Cardiac muscle cell (in vitro differentiated cells and primary cell): ENCODE measurements around the gene EML6. TPM values are rescaled to one million over a fixed set of nuclear protein-coding genes. Genes with fewer than 3 reads are reported as not detected.

Experiments
- DNase-seq, 2 donors: peaks; one replicate each; pipeline versions ENCODE4 v3.0.0 to v3.0.0-alpha.2; 2010 to 2017; ENCODE audit warnings: low read depth in 1 of 2, low spot score in 1 of 2
- H3K27ac ChIP-seq: fragments of 200-600 bp; sonication (generic); 2 replicates; pipeline ENCODE4 v1.5.1; 2016
- H3K27me3 ChIP-seq: fragments of 200-600 bp; sonication (generic); 2 replicates; pipeline ENCODE4 v1.6.0; 2016; ENCODE audit warnings: control low read depth
- H3K36me3 ChIP-seq: fragments of 200-600 bp; sonication (generic); 2 replicates; pipeline ENCODE4 v1.5.1; 2016; ENCODE audit warnings: control low read depth
- H3K4me1 ChIP-seq: fragments of 200-600 bp; sonication (generic); 2 replicates; pipeline ENCODE4 v1.8.1; 2017; ENCODE audit warnings: low read depth, mild to moderate bottlenecking, mixed run types
- H3K4me3 ChIP-seq: fragments of 200-600 bp; sonication (generic); 2 replicates; pipeline ENCODE4 v1.5.1; 2016; ENCODE audit warnings: mild to moderate bottlenecking
- H3K9me3 ChIP-seq: fragments of 200-600 bp; sonication (generic); 2 replicates; pipeline ENCODE4 v1.5.1; 2017; ENCODE audit warnings: low read depth, mild to moderate bottlenecking, control low read depth
- CTCF ChIP-seq: IDR thresholded peaks from 2 replicates; pipeline ENCODE4 v1.5.1; 2012; ENCODE audit warnings: low read depth, mild to moderate bottlenecking, low read length
- polyA plus RNA-seq: library from polyadenylated mRNA; unstranded; fragments of >200 nt; fragmentation: Nextera tagmentation; extraction: Ambion mirVana; gene quantifications from 2 replicates; pipeline ENCODE4 v1.2.1, GENCODE V29; 2016
- total RNA-seq: library from RNA; depleted of rRNA; stranded (reverse); fragments of >200 nt; gene quantifications from 2 replicates; pipeline ENCODE4 v1.2.3, GENCODE V29; 2016

Gene EML6
- total and polyA plus RNA-seq, 2 experiments from 2014 or later: 0.89 to 1.3 TPM

DNA sequence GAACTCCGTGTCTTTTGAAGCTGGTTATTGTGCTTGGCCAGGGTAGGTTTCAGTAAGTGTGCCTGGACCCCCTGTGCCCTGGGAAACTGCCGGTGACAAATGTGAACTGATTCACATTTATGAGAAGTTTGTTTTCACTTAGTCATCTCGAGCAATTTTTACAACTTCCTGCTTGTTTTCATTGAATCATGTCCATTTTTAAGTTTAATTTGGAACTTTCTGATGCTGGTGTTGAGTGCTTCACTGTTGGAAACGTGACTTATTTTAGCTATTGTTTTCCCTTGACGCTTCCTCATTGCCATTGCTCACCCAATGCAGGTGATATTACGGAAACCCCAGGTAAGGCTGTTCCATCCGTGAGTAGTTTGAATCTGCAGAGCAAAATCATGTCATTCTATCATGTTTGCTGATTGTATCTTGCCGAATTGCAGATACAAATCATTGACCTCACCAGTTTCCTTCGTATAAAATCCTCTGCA lies 229.6 kb downstream of the EML6 start:
- no peaks in the 10 kb centered on the region for H3K4me1 ChIP-seq
- TF ChIP-seq CTCF: no peak
- no peak for DNase-seq

GRCh38 chr2:54954158-54954557 lies 230.7 kb downstream of the EML6 start:
- no peak for DNase-seq
- H3K4me3 ChIP-seq: no peak overlapping the region
- H3K36me3 ChIP-seq: no peaks in the 10 kb centered on the region
- no peak overlapping the region for H3K27ac ChIP-seq
- no peak for TF ChIP-seq CTCF
- no peaks in the 10 kb centered on the region for H3K9me3 ChIP-seq
- no peaks in the 10 kb centered on the region for H3K4me1 ChIP-seq
- peaks cover 7% of the 10 kb centered on the region for H3K27me3 ChIP-seq

More for the DNA sequence above, 229.6 kb downstream of the EML6 start:
- H3K27ac ChIP-seq: no peak overlapping the region
- no peak overlapping the region for H3K4me3 ChIP-seq
- no peaks in the 10 kb centered on the region for H3K27me3 ChIP-seq
- no peaks in the 10 kb centered on the region for H3K36me3 ChIP-seq
- H3K9me3 ChIP-seq: no peaks in the 10 kb centered on the region

GRCh38 chr2:54954705-54955357 lies 231.4 kb downstream of the EML6 start:
- Histone ChIP-seq H3K9me3 (no peaks in the 10 kb centered on the region), H3K27me3 (peaks cover 14% of the 10 kb centered on the region), H3K4me1 (no peaks in the 10 kb centered on the region), H3K27ac (no peak overlapping the region), H3K36me3 (no peaks in the 10 kb centered on the region), H3K4me3 (no peak overlapping the region)
- no peak for DNase-seq
- TF ChIP-seq CTCF: no peak

GRCh38 chr2:54955358-54956110 lies 232.1 kb downstream of the EML6 start:
- Histone ChIP-seq H3K27ac (no peak overlapping the region), H3K27me3 (peaks cover 21% of the 10 kb centered on the region), H3K9me3 (no peaks in the 10 kb centered on the region), H3K4me3 (no peak overlapping the region), H3K4me1 (no peaks in the 10 kb centered on the region), H3K36me3 (no peaks in the 10 kb centered on the region)
- peak in 1 of 2 donors; percentile 35 for DNase-seq
- no peak for TF ChIP-seq CTCF

DNA sequence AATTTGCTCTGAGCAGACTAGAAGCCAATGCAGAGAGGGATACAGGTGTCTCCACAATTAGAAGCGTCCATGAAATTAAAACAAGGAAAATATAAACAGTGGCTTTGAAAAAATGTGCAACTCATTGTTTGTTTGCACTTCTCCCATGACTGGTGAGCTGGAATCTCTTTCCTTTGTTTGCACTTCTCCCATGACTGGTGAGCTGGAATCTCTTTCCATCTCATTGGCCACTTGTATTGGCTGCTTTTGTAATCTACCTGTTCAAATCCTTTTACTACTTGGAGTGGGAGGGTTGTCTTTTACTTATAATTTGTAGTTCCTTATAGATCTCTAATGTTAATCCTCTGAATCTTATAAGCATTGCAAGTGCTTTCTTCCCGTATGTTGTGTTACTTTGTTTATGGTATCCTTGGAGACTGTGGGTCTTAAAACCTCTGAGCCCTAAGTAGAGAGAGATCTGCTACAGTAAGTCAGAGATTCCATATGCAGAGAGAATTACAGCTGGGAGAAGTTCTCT lies 232.7 kb downstream of the EML6 start:
- H3K4me3 ChIP-seq: no peak overlapping the region
- H3K9me3 ChIP-seq: no peaks in the 10 kb centered on the region
- H3K36me3 ChIP-seq: no peaks in the 10 kb centered on the region
- DNase-seq: no peak
- no peak for TF ChIP-seq CTCF
- H3K4me1 ChIP-seq: no peaks in the 10 kb centered on the region
- H3K27ac ChIP-seq: no peak overlapping the region
- H3K27me3 ChIP-seq: peaks cover 24% of the 10 kb centered on the region
